HepG2 (cell line): ENCODE results near the gene ARPP21. TPM values are rescaled to one million over a fixed set of nuclear protein-coding genes. Genes with fewer than 3 reads are reported as not detected.

Source experiments
- ETV6 ChIP-seq: sonication (generic); formaldehyde crosslinking; conservative IDR thresholded peaks from 2 replicates; pipeline ENCODE4 v1.4.0; 2020; ENCODE audit warnings: missing genetic modification reagents
- NR2F2 ChIP-seq: IDR thresholded peaks from 2 replicates; pipeline ENCODE4 v1.6.1; 2012; ENCODE audit warnings: low read depth, inconsistent platforms, borderline replicate concordance
- STAG1 ChIP-seq: sonication (generic); formaldehyde crosslinking; IDR thresholded peaks from 2 replicates; pipeline ENCODE4 v1.4.0; 2020; ENCODE audit warnings: missing genetic modification reagents
- STAT6 ChIP-seq: sonication (generic); formaldehyde crosslinking; IDR thresholded peaks from 2 replicates; pipeline ENCODE4 v1.4.0; 2020; ENCODE audit warnings: missing genetic modification reagents, mild to moderate bottlenecking, borderline replicate concordance
- ZBTB3 ChIP-seq: sonication (generic); formaldehyde crosslinking; IDR thresholded peaks from 2 replicates; pipeline ENCODE4 v1.4.0; 2020; ENCODE audit warnings: low read depth, mild to moderate bottlenecking, moderate library complexity, missing genetic modification reagents, borderline replicate concordance
- polyA plus RNA-seq, 8 experiments: library from polyadenylated mRNA; depleted of rRNA in 3 of 8; stranded (reverse) in 7 of 8; unstranded in 1 of 8; fragments of >200 nt; fragmentation: Illumina TruSeq in 4 of 8; extraction: Trizol in 4 of 8; gene quantifications; 2 replicates each; pipeline versions ENCODE4 v1.2.1 to v1.2.3, GENCODE V29; 2011 to 2016; ENCODE audit warnings: low read depth in 4 of 8, missing spikeins in 1 of 8, mixed read lengths in 1 of 8; ENCODE audit not compliant: insufficient read depth in 1 of 8
- total RNA-seq, 5 experiments: library from RNA; depleted of rRNA; stranded (reverse); fragments of >200 nt; fragmentation: Illumina TruSeq; extraction: Trizol; gene quantifications; 2 replicates each; pipeline ENCODE4 v1.2.3, GENCODE V29; 2016; ENCODE audit warnings: low read depth in 1 of 5
- TF ChIP-seq, protein P1 (sequence below): sonication (generic); formaldehyde crosslinking; IDR thresholded peaks from 2 replicates; pipeline ENCODE4 v1.4.0; 2020; ENCODE audit warnings: missing genetic modification reagents

The ARPP21 gene
- total and polyA plus RNA-seq, 2 of the 13 experiments (the other 11 are each of a cell fraction or from before 2014, with no cell fraction given): not detected

GRCh38 chr3:35635926-35636683, 3.2 kb upstream of the ARPP21 start (continued):
- TF ChIP-seq ZBTB3 (CRISPR knock-in tag): no peak
- TF ChIP-seq NR2F2: no peak
- no peak for TF ChIP-seq STAG1 (CRISPR knock-in tag)
- no peak for TF ChIP-seq ETV6 (CRISPR knock-in tag)
- TF ChIP-seq, protein P1, sequence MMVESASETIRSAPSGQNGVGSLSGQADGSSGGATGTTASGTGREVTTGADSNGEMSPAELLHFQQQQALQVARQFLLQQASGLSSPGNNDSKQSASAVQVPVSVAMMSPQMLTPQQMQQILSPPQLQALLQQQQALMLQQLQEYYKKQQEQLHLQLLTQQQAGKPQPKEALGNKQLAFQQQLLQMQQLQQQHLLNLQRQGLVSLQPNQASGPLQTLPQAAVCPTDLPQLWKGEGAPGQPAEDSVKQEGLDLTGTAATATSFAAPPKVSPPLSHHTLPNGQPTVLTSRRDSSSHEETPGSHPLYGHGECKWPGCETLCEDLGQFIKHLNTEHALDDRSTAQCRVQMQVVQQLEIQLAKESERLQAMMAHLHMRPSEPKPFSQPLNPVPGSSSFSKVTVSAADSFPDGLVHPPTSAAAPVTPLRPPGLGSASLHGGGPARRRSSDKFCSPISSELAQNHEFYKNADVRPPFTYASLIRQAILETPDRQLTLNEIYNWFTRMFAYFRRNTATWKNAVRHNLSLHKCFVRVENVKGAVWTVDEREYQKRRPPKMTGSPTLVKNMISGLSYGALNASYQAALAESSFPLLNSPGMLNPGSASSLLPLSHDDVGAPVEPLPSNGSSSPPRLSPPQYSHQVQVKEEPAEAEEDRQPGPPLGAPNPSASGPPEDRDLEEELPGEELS: no peak
- TF ChIP-seq STAT6 (CRISPR knock-in tag): no peak
- TF ChIP-seq, all 625 proteins: peak for 0
